HT-29 (cell line): ENCODE measurements around the gene SMTNL2. TPM values are rescaled to one million over a fixed set of nuclear protein-coding genes. Genes with fewer than 3 reads are reported as not detected.
A peak's percentile ranks its signal among the peaks of the same experiment; 100 is the strongest.
"Not testable (repeated sequence)": the region's sequence is repeated elsewhere in the genome, so short reads cannot be mapped to it uniquely, and the experiment has no call there.

Source experiments
- DNase-seq: peaks from one replicate; pipeline ENCODE4 v3.0.0-alpha.2; 2015; ENCODE audit warnings: low spot score
- small RNA-seq: library from RNA; depleted of rRNA; stranded (forward); fragments of <200 nt; gene quantifications from one replicate; pipeline ENCODE3, GENCODE V24; 2014
- total RNA-seq: library from RNA; depleted of rRNA; stranded (reverse); fragments of >200 nt; shearing (Covaris generic); gene quantifications from 2 replicates; pipeline ENCODE4 v1.2.3, GENCODE V29; 2014; rRNA removed

SMTNL2 gene
- total RNA-seq, 1 experiment from 2014 or later, result not detected

DNA sequence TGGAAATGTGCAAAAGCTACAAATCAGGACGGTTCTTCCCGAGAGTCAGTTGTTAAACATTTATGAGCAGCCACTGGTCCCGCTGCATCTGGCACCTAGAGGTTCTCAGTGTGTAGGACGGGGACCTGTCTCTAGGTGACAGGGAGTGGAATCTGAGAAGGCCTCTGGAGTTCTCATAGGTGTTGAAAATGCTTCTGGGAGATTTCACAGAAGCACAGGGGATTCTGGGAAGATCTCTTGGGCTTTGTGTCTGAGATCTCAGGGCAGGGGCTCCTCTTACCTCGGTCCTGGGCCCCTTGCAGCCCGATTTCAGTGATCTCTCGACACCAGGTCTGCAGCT lies 48.2 kb downstream of the SMTNL2 start:
- no peak for DNase-seq

- DNase-seq, result no peak
These were observed 49.3 kb downstream of the SMTNL2 start for GRCh38 chr17:4633643-4634042.

- DNase-seq, result no peak
These were observed 50.6 kb downstream of the SMTNL2 start for GRCh38 chr17:4634976-4635375.

DNA sequence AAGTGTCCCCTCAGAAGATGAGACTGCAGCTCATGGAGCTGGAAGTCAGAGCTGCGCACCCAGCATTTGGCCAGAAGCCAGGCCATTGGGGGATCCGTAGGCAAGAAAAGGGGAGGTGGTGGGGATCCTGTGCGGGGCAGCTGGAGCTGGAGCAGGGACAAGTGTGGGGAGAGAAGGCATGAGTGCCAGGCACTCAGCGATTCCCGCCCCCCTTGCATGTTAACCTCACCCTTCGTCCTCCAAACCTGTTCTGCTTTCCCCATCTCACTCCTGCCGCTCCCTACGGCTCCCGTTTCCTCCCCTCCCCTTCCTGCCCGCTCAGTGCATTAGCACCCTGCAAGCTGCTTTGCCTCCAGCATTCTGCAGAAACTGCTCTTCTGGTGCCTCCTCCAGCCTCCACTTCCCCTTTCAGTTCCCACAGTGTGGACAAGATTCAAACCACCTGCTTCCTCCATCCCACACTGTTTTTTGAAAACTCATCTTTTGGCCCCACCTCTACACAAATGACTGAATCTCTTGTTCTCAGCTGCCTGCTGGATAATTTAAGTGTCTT lies 51.6 kb downstream of the SMTNL2 start:
- no peak for DNase-seq

GRCh38 chr17:4636474-4637100 lies 52.3 kb downstream of the SMTNL2 start:
- no peak for DNase-seq

GRCh38 chr17:4638766-4639165 lies 54.4 kb downstream of the SMTNL2 start:
- DNase-seq, result peak; percentile 9

DNA sequence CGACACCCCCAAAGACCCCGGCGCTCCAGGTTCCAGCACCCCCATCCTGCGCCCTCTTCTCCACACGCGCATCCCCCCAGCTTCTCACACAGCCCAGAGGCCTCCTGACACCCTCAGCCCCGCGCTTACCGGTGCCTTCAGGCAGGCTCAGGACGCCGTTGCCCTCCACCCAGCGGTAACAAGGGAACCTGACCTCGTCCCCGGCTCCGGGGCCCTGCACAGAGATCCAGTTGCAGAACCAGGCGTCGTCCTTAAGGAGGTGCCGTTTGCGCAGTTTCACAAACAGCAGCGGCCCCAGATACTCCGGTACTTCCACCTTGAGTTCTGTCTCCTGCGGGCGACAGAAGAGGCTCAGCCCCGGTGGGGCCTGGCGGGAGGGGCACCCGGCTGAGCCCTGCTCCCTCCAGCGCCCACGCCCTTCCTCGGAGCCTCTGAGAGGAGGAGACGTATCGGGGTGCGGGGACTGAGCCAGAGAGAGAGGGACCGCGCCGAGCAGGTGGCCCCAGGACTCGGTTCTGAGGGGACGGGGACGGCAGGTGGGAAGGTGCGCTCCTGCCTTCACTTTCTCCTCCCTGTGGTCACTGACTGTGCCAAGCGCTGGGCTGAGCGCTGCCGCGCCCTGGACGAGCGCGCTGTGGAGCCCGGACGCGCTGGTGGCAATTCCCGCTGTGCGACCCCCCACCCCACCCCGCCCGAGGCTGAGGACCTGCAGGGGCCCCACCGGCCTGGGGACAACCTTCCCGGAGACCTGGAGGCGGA lies 55.2 kb downstream of the SMTNL2 start:
- not testable (repeated sequence) for DNase-seq

GRCh38 chr17:4640569-4641188 lies 56.4 kb downstream of the SMTNL2 start:
- not testable (repeated sequence) for DNase-seq

- no peak for DNase-seq
These were observed 57.2 kb downstream of the SMTNL2 start, which contains the start of gene ALOX15 for GRCh38 chr17:4641297-4642195. Gene ALOX15, minus strand, starts transcription at chr17:4641678. Its CDS starts 27 bp downstream, at chr17:4641651.

GRCh38 chr17:4642286-4642685 lies 58.0 kb downstream of the SMTNL2 start:
- no peak for DNase-seq

DNA sequence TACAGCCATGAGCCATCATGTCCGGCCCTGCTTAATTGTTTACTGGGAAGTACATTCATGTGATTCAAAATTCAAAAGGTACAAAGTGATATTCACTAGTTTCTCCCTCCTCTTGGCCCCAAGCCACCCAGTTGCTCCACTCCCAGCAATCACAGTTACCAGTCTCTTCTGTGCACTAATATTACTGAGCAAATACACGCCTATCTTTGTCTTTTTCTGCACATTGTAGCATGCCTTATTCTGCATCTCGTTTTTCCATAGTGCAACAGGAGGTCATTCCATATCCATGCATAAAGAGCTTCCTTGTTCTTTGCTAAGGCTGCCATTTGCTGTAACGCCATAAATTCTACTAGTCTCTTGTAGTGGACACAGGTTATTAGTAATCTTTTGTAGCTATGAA lies 59.3 kb downstream of the SMTNL2 start:
- no peak for DNase-seq

DNA sequence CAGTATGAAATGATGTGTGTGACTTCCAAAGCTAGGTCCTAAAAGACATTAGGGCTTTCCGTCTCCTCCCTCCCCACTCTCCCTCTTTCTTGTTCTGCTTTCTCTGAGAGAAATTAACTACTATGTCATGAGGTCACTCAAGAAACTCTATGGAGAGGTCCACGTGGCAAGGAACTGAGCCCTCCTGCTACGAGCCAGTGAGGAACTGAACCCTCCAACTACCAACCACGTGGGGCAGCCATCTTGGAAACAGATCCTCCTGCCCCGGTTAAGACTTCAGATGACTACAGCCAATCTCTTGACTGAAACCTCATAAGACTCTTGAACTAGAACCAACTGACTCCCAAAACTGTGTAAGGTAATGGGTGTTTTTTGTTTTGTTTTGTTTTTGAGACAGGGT lies 61.3 kb downstream of the SMTNL2 start:
- no peak for DNase-seq

GRCh38 chr17:4648741-4649140 lies 64.4 kb downstream of the SMTNL2 start:
- DNase-seq, result peak; percentile 36

GRCh38 chr17:4652997-4653396 lies 68.7 kb downstream of the SMTNL2 start:
- no peak for DNase-seq

- not testable (repeated sequence) for DNase-seq
These were observed 71.6 kb downstream of the SMTNL2 start for GRCh38 chr17:4655933-4656332.

- DNase-seq, result no peak
These were observed 73.3 kb downstream of the SMTNL2 start for GRCh38 chr17:4657678-4658077.

Small RNA genes within 50 kb of the gene (small RNA-seq; reads per million reads assigned to genes)
- not detected for gene RNU6-955P

Other genes with a start within 250 kb of the SMTNL2 start
- gene UBE2G1, start 217.9 kb upstream of the SMTNL2 start, total RNA-seq, result 28.8 and 35.5 TPM in 2 replicates
- 4.0 and 4.7 TPM in 2 replicates for gene SPNS3, start 150.6 kb upstream of the SMTNL2 start, total RNA-seq
- 172 and 193 TPM in 2 replicates for gene SPNS2, start 85.6 kb upstream of the SMTNL2 start, total RNA-seq
- 136 and 177 TPM in 2 replicates for gene MYBBP1A, start 29.1 kb upstream of the SMTNL2 start, total RNA-seq
- gene GGT6, start 24.0 kb upstream of the SMTNL2 start, total RNA-seq, result 4.8 and 7.0 TPM in 2 replicates
- 0.13 TPM in 1 of 2 replicates, not detected in the other for gene ALOX15, start 57.1 kb downstream of the SMTNL2 start, total RNA-seq
- gene PELP1, start 119.6 kb downstream of the SMTNL2 start, total RNA-seq, result 23.7 and 29.3 TPM in 2 replicates
- gene ARRB2, start 126.1 kb downstream of the SMTNL2 start, total RNA-seq, result 30.4 and 32.3 TPM in 2 replicates
- 27.8 and 35.0 TPM in 2 replicates for gene MED11, start 146.9 kb downstream of the SMTNL2 start, total RNA-seq
- 0.18 and 0.86 TPM in 2 replicates for gene ZMYND15, start 155.3 kb downstream of the SMTNL2 start, total RNA-seq
- 11.5 and 12.7 TPM in 2 replicates for gene CXCL16, start 155.4 kb downstream of the SMTNL2 start, total RNA-seq
- 0.44 and 0.61 TPM in 2 replicates for gene TM4SF5, start 187.4 kb downstream of the SMTNL2 start, total RNA-seq
- gene VMO1, start 201.8 kb downstream of the SMTNL2 start, total RNA-seq, result 0.58 TPM in 1 of 2 replicates, not detected in the other
- not detected in 2 replicates for gene GLTPD2, start 204.4 kb downstream of the SMTNL2 start, total RNA-seq
- gene PSMB6, start 211.6 kb downstream of the SMTNL2 start, total RNA-seq, result 242 and 261 TPM in 2 replicates
- 6.9 and 10.9 TPM in 2 replicates for gene PLD2, start 222.6 kb downstream of the SMTNL2 start, total RNA-seq
- gene MINK1, start 248.8 kb downstream of the SMTNL2 start, total RNA-seq, result 61.7 and 76.1 TPM in 2 replicates